T-helper 2 cell (primary cell): ENCODE data around the gene BHLHA15.

Experiments used
- DNase-seq, 5 experiments: peaks; one replicate each; pipeline versions ENCODE4 v3.0.0 to v3.0.0-alpha.2; 2012 to 2022
- total RNA-seq, 2 donors: gene quantifications; one replicate each; lab custom pipeline; 2026; lab: John Stamatoyannopoulos, UW

Gene BHLHA15
- 0.13 to 0.31 reads per million in 2 donors for total RNA-seq

DNA sequence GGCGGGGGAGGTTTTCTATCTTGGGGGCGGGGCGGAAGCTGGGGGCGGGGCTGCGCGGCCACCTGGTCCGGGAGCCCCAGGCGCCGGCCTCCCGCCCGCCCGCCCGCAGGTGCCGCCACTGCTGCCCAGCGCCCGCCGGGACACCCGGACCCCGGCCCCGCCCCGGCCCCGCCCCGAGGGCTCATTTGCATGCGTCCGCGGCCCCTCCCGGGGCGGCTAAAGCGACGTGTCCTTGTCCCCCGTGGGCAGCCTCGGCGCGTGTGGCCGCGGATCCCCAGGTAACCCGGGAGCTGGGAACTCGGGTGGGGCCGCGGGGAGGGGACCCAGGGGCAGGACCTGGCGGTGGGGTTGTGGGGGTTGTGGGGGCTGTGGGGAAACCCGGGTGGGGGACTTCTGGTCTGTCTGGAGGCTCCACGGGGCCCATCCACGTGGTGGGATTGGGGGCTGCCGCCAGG, at the start of gene BHLHA15:
TSS of gene BHLHA15 (plus strand) at position 219 of the 455 bp plus-strand sequence. CDS start 871 bp downstream, outside the sequence.
- DNase-seq, result peak in 1 of 5 experiments; percentile 31

DNA sequence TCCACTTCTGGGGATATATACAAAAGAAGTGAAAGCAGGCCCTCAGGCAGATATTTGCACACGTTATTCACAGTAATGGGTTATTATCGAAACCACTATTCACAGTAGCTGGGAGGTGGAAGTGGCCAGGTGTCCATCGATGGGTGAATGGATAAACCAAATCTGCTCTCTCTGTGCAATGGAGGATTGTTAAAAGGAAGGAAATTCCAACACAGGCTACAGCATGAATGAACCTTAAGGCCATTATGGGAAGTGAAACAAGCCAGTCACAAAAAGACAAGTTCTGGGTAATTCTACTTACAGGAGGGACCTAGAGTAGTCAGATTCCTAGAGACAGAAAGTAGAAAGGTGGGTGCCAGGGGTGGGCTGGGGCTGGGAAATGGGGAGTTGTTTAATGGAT, 48.5 kb upstream of the BHLHA15 start:
- no peak for DNase-seq

DNA sequence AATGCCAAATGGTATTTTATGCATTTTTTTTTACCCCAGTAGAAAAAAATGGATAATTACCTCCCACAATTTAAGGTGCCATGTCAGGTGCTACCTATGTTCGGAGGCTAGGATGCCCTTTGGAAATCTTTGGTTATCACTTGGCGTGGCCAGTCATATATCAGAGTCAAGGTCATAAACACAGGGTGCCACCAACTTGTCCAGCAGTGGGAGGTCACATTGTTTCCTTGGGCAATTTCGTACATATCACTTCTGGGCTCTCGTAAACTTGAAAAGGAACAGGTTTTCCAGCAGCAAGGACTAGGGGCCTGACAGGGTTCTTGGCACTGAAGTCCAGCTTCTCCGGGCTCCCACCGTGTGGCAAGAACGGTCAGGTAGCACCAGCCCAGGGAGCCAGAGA, 48.0 kb upstream of the BHLHA15 start:
- DNase-seq, result no peak

DNA sequence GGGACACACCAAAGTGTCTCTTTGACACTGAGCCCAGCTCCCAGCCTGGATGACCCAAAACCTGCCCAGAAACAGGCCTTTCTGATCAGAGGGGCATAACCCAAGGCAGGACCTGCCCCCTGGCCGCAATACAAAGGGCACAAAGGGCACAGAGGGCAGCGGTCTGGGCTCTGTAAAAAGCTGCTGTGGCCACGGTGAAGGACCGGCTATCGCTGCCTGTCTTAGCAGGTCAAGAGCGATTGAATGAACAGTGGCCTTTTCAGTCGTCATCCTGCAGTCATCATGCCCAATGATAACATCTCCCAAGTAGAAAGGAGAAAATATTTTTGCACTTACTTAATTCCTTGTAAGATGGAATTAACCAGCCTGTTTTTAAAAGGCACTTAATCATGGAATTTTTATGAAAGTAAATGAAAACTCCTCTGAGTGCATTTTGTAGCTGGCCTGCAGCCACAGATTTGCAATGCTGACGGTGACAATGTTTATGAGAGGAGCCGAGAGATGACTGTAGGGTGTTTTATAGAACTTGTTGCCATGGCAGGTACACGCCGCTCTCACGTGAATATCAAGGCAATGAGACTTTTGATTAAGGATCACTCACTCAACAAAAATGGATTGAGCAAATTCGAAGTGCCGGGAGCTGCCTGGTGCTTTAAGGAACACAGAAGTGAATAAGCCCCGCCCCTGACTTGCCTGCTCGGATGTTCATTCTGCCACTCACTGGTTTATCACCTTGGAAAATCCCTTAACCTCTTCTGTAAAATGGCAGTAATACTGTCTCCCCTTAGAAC, 47.3 kb upstream of the BHLHA15 start:
- no peak for DNase-seq

DNA sequence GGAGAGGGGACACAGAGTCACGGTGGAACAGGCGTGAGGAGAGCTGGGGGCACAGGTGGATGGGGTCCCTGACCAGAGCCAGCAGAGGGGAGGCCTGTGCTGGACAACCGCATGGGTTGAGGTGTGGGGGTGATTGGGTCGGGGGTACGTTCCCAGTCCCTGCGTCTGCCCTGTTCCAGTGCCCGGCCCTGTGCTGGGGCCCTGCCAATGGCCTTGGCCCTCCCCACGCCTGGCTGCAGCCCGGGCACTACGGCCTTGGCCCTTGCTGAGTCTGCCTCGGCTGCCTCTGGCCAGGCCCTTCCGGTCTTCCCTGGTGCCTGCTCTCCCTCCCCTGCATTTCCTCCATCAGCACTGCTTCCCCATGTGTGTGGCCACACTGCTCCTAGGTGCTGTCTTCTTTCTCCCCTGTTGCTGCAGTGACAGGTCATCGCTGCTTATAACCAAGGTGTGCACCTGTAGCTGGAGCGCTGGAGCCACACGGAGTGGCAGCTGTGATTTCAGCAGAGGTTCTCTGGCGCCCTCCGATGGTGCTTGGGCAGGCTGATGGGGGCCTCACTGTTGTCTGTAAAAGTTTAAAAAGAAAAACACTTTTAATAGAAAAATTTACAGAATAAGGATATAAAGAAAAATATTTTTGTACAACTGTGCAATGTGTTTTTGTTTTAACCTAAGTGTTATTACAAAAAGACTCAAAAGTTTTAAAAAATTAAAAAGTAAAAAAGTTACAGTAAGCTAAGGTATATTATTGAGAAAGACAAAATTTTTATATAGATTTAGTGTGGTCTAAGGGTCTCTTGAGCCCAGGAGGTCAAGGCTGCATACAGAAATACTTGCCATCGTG, 45.2 kb upstream of the BHLHA15 start:
- peak in 2 of 5 experiments; percentile 28 to 43 for DNase-seq

DNA sequence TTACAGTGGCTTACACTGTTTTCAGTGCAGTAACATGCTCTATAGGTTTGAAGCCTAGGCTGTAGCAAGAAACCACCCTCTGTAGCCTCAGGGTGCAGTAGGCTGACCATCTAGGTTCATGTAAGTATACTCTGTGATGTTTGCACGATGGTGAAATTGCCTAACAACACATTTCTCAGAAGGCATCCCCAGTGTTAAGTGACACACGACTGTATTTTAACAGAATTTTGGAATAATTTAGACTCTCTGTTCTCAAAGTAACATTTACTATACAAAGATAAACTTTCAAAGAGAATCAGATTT, 44.6 kb upstream of the BHLHA15 start:
- no peak for DNase-seq

DNA sequence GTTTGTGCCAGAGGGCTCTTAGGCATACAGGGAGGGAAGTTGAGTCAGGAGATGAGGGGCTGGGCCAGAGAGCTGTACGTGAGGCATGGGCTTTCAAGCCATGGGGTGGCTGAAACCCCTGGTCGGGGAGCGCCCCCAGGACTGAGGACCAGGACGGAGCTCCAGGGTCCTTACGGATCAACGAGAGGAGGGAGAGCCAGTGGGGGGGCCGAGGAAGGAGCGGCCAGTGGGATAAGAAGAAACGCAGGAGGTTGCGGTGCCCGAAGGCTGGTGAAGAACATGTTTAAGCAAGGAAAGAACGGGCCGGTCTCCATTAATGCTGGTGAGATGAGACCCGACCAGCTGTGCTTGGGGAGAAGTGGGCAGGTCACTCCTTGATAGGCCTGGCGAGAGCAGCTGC, 43.6 kb upstream of the BHLHA15 start:
- DNase-seq, result no peak

DNA sequence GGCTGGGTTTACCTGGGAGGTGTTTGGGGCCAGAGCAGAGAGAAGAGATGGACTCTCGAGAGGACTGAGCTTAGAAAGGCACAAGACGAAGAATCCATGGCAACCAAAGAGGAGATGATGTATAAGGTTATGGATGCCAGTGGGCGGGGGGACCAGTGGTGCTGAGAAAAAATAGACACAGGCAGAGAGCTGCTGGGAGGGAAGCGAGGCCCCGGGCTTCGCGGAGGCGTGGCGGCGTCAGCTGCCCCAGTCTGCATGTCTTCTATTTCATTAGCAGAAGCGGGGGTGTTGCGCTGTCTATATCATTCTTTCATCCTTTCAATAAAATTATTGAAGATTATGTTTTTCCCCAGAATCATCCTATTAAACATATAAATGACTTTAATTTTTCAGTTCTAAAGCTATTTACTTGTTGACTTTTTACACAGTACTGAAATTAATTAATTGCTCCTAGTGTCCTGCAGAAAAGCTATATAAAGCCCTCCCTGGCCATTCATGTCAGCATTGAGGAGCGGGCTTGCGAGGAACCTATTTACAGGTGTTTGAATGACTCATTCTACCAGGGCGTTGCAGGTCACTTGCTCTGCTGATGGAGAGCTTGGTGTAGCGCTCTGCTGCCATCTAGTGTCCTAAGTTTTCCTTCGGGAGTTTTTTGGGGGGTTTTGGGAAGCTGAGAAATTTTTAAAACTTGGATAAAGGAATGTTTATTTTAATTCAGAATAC, 42.9 kb upstream of the BHLHA15 start:
- DNase-seq, result peak in 4 of 5 experiments; percentile 31 to 54 (median 50)

DNA sequence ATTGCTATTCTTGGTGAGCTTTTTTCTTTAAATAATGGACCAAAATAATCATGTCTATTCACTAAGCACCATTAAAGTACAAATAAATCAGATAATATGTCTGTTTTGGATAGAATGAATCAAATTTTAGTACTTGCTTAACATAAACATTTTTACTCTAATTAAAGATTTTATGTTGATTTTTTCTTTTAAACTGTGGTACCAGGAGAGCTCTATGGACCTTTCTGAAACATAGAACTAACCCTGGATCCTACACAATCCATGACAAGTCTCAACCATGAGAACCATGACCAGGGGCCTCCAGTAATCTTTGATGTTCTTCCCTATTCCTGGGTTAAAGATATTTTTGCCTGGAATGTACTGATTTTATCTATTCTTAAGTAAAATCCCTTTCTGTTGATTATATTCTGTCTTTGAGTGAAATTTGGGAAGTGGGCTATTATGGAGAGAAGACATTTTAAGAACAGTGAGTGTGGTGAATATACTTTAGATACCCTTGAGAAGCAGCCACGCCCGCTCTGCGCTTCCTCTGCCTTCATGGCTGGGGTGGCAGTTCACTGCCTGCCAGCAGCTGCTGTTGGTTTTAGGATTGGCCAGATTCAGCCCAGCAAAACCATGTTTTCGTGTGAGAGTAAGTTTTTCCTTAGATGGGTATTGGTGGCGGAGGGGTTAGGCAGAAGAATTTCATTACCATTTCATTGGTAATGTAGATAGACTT, 42.2 kb upstream of the BHLHA15 start:
- DNase-seq, result no peak

DNA sequence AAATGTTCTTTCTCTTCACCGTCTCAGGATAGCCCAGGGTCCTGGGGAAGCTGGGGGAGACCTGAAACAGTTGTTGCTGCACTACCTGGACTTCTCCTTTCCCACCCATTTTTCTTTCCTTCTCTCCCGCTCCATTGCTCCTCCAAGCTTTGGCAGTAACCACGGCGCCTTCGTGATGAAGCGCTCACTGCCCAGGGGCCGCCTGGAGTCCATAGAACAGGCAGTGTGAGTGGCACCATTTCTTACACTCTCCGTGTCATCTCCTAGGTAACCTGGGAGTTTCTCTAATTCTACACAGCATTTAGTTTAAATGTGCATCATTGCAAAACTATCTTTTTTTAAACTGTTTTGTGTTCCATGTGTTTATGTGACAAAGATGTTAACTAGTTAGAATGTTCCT, 40.3 kb upstream of the BHLHA15 start:
- DNase-seq, result no peak

DNA sequence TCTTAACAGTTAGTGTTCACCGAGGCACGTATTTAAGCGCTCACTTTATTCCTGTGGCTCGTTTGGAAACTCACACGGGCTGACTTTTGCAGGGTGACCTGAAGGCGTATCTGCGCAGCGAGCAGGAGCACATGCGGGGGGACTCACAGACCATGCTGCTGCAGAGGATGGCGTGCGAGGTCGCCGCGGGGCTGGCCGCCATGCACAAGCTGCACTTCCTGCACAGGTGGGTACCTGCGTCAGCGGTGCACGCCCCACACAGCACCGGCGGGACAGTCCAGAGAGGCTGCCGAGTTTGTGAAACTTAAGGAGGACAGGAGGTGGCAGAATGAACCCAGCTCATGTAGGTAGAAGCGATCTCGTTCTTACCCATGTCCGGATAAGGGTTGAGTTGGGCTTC, 39.8 kb upstream of the BHLHA15 start:
- no peak for DNase-seq

DNA sequence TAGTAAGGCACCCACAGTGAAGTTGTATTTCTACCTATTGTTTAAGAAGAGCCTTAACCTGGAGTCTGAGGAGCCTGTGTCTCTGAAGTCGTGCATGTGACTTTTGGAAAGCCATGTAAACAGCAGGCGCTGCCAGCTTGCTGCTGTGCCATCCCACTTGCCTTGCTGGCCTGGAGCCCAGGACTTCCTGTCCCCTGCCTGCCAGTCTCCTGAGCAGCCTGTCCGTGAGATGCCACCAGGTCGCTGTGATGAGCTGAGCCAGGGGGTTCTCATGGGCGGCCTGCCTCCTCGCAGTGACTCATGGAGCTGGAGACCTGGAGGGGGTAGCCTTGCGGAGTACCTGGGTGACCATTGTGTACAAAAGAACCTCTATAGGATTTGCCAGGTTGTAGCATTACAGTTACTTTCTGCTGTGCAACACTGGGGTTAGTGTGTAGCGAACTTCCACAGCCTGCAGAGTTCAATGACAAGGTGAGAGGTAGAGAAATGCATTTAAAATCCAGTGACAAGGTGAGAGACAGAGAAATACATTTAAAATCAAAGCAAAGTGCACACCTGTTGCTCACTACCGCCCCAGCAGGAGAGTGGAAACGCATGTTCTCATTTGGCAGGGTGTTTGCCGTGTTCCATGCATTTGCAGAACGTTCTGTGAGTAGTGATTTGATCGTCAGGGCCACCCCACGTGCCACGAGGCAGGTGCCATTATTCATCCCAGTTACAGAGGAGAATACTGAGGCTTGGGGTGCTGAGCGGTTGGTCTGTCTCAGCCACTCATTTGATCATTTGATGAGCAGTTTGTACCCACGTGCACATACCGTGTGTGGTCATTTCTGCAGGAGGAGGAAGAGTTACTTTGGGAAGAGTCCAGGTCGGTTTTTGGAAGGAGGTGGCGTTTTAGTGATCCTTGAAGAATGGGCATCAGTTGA, 36.6 kb upstream of the BHLHA15 start:
- no peak for DNase-seq

DNA sequence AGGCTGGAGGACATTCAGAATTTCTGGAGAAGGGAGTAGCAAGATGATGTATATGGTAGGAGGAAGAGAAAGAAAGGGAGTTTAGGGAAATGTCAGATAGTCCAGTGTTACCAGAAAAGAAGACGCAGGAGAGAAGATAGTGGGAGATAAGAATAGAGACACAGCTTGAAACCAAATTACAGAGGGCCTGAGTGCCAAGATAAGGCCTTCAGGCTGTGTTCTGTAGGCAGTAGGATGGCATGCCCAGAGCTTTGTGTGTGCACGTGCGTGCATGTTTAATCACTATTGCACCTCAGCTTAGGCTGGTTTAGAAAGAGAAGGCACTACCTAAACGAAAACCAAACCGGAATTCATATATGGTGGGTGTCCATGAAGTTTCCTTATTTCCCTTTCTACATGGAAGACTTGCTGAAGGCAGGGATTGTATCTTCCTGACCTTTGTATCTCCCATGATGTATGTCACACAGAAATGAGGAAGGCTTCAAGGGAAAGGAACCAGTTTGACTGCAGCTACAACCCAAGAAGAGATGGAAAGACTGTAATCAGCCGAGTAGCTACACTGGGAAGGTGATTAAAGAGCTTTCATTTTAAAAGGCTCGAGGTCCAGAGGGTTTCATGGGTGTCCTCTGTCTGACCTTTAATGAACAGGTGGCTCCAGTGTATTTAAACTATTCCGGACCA, 35.8 kb upstream of the BHLHA15 start:
- no peak for DNase-seq

DNA sequence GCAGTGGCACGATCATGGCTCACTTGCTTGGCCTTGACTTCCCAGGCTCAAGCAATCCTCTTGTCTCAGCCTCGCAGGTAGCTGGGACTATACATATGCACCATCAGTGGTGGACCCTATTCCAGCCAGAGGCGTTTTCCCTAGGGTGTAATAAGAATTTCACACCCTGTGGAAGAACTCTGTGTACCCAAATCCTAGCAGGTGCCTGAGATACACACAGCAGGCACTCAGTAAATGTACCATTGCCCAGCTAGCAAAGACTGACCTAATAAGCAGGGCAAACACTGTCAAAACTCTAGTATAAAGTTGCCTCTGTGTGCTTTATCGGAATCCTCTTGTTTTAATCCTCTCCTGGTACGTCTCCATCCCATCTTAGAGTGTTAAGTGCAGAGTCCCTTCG, 33.7 kb upstream of the BHLHA15 start:
- no peak for DNase-seq

DNA sequence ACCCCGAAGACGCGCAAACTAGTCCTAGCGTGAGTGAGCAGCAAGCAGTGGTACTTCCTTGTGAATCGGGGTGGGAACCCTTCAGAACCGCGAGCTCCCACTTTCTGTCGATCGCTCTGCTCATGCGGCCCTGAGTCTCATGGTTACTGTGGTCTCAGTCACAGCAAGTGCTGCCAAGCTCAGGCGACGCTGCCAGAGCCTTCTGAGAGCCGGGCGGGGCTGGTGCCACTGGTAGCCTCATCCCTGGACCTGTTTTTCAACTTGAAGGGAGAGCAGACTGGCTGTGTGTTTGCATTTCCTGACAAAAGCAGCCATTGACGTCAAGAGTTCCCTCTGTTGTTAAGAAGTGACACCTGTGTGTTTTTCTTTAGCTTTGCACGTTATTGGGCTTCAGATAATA, 32.9 kb upstream of the BHLHA15 start:
- DNase-seq, result no peak

DNA sequence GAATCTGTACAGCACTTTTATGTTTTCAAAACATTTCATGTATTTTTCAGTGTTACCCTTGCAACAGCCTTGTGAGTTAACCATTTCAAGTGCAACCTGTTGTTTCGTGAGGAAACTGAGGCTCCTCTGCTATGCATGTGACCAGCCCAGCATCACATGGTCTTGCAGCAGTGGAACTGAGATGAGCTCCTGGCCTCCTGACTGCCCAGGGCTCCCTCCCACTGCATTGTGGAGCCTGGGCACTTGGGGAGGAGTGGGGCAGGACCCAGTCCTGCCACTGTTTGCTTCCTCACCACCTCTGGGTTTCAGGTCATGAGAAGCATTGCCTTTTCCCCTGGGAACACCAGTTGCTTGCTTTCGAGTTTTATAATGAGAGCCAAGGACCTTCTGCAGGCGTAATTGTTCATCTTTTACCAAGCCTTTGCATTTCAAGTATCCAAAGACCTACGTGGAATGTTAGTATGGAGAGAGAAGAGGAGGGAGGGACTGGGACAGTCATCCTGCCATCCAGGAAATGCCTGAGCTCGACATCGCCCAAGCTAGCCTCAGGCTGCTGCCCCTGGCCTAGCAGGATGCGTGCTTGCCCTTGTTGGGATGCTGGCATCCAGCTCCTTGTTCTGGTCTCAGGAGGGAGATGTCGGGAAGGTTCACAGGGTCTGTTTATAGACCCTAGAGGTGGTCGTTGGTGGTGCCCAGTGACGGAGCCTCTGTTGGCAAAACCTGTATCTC, 32.3 kb upstream of the BHLHA15 start:
- DNase-seq, result no peak

DNA sequence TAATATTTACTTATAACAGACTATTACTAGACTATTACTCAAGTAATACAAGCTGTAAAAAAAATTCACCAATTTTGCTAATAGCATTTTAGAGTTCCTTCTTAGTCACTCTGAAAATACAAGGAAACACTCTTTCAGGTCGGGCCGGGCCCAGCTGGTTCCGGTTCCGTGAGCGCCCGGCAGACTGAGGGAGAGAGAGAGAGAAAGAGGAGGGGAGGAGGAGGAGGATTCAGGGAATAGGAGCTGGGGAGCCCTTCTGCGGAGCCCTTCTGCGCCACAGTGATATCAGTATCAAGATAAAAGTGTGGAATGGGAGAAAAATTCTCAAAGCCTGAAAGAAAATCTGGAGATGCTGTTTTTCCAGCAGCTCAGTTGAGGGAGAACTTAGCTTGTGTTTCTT, 30.5 kb upstream of the BHLHA15 start:
- DNase-seq, result no peak

DNA sequence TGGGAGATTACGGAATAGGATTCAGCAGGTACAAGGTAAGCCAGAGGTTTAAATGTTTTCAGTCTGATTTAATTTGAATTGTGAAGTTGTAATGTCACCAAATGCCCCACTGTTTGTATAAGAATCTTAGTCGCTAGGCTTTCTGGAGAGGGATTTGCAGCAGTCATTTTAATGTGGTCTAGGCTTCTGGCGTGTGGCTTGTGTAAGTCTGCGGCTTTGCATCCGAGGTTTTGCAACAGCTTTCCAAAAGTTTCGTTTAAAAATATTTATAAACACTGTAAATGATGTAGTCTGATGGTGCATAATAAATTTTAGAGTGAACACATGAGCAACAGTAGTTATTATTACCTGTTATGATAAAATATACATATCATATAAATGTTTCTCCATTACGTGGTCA, 26.1 kb upstream of the BHLHA15 start:
- no peak for DNase-seq

DNA sequence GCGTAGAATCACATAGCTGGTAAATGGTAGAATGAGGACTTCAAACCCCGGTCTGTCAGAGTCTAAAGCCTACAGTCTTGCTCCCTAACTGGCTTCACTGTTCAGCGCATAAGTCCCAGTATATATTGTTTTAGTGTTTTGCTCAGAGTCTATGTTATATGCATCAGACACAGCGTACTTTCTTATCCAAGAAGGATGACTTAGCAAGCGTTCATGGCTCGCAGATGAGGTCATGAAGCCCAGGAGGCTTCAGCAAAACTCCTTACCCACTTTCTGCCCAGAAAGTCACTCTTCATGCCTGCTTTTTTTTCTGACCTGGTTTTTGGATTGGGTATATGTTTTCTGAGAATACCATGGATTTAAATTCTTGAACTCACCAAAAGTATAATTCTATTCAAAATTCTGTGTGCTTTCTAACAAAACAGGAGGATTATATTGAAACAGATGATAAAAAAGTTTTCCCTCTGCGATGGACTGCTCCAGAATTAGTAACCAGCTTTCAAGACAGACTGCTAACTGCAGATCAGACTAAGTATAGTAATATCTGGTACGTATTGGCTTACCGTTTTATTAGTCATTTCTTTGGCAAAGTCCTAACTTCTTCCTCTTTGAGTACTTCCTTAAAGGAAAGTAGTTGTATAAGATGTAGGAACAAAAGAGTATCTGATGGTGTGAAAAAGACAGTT, 24.6 kb upstream of the BHLHA15 start:
- no peak for DNase-seq

DNA sequence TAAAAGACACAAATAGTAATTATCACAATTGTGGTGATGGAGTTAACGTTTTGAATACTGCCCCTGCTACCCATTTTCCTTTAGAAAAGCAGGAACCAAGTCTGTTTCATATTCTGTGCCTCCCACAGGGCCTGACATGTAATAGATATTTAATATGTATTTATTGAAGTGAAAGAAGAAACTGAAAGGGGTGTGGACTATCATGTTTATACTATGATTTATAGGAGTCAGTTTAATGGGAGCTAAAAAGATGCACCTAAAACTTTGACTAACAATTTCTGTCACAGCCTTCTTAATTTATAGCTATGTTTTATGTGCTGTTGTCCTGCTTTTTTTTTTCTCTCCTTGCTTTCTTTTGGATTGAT, 24.1 kb upstream of the BHLHA15 start:
- DNase-seq, result no peak
